H1 (cell line): ENCODE data around the gene FES. TPM values are rescaled to one million over a fixed set of nuclear protein-coding genes. Genes with fewer than 3 reads are reported as not detected.

ENCODE experiments used
- CTCF ChIA-PET: fragments of 300-600 bp; sonication (Branson Sonifier 250); formaldehyde crosslinking; loops from one replicate; lab custom pipeline; 2021; ENCODE audit not compliant: partially characterized antibody; lab: Charles Lee
- POLR2A ChIA-PET: fragments of 300-600 bp; sonication (Branson Sonifier 250); formaldehyde crosslinking; loops from one replicate; lab custom pipeline; 2021; ENCODE audit warnings: inconsistent platforms; ENCODE audit not compliant: partially characterized antibody; lab: Charles Lee
- DNase-seq, 2 experiments: peaks; one replicate each; pipeline versions ENCODE4 v3.0.0 to v3.0.0-alpha.2; 2010 to 2022; ENCODE audit warnings: low spot score in 2 of 2, low read depth in 1 of 2, mixed read lengths in 1 of 2
- FAIRE-seq: peaks from 2 replicates; lab custom pipeline; 2011; peaks lifted over from hg19 to GRCh38; lab: Jason Lieb, UNC
- H2AFZ ChIP-seq: 2 replicates; pipeline ENCODE4 v1.8.1; 2012; ENCODE audit warnings: low read length, inconsistent platforms
- H2AK5ac ChIP-seq: 2 replicates; pipeline ENCODE4 v1.6.1; 2013; ENCODE audit warnings: low read depth, low read length
- H2BK120ac ChIP-seq: replicated peaks from 2 replicates; pipeline ENCODE3; 2013; ENCODE audit warnings: low read depth, low read length, inconsistent platforms
- H2BK12ac ChIP-seq: 2 replicates; pipeline ENCODE4 v1.6.1; 2013; ENCODE audit warnings: low read depth, low read length
- H2BK15ac ChIP-seq: 2 replicates; pipeline ENCODE4 v1.6.1; 2013; ENCODE audit warnings: low read length
- H2BK20ac ChIP-seq: 2 replicates; pipeline ENCODE4 v1.6.1; 2013; ENCODE audit warnings: low read length
- H2BK5ac ChIP-seq: 2 replicates; pipeline ENCODE4 v1.6.1; 2013; ENCODE audit warnings: low read depth, low read length
- H3K14ac ChIP-seq: 2 replicates; pipeline ENCODE4 v1.6.1; 2013; ENCODE audit warnings: inconsistent platforms; ENCODE audit not compliant: insufficient read length
- H3K18ac ChIP-seq: 2 replicates; pipeline ENCODE4 v1.6.1; 2013; ENCODE audit warnings: low read length; ENCODE audit errors: extremely low read depth
- H3K23ac ChIP-seq: 2 replicates; pipeline ENCODE4 v1.6.1; 2013; ENCODE audit warnings: inconsistent platforms; ENCODE audit not compliant: insufficient read length
- H3K23me2 ChIP-seq: 2 replicates; pipeline ENCODE4 v1.6.1; 2013; ENCODE audit warnings: low read depth, low read length
- H3K27ac ChIP-seq: 2 replicates; pipeline ENCODE4 v1.6.1; 2011; ENCODE audit warnings: low read depth, low read length, inconsistent platforms
- H3K27me3 ChIP-seq, 4 experiments: replicated peaks in 1 of 4; 1 replicate in 1 of 4; 2 replicates in 3 of 4; pipeline versions ENCODE4 v1.6.1 to v1.8.1; 2011 to 2013; ENCODE audit warnings: low read length in 3 of 4, mild to moderate bottlenecking in 3 of 4, inconsistent platforms in 2 of 4, mixed read lengths in 2 of 4, moderate library complexity in 1 of 4; ENCODE audit not compliant: control insufficient read depth in 3 of 4, insufficient read depth in 3 of 4; ENCODE audit errors: extremely low read depth in 1 of 4
- H3K36me3 ChIP-seq, 4 experiments: 2 replicates each; pipeline versions ENCODE4 v1.6.1 to v1.8.1; 2011 to 2013; ENCODE audit warnings: mild to moderate bottlenecking in 4 of 4, low read length in 3 of 4, moderate library complexity in 2 of 4, control low read depth in 1 of 4, inconsistent platforms in 1 of 4; ENCODE audit not compliant: insufficient read depth in 4 of 4, control insufficient read depth in 2 of 4
- H3K4ac ChIP-seq: replicated peaks from 2 replicates; pipeline ENCODE3; 2013; ENCODE audit warnings: low read length, low read depth, mixed read lengths, inconsistent platforms; ENCODE audit not compliant: insufficient read length
- H3K4me1 ChIP-seq, 4 experiments: replicated peaks in 1 of 4; 1 replicate in 1 of 4; 2 replicates in 3 of 4; pipeline versions ENCODE4 v1.6.1 to v1.8.1; 2011 to 2013; ENCODE audit warnings: low read length in 3 of 4, inconsistent platforms in 2 of 4, mixed read lengths in 1 of 4; ENCODE audit not compliant: insufficient read depth in 4 of 4, control insufficient read depth in 3 of 4
- H3K4me2 ChIP-seq, 2 experiments: 2 replicates each; pipeline versions ENCODE4 v1.6.1 to v1.8.1; 2011 to 2013; ENCODE audit warnings: low read depth in 2 of 2, low read length in 2 of 2, control low read depth in 1 of 2, inconsistent platforms in 1 of 2, mild to moderate bottlenecking in 1 of 2; ENCODE audit not compliant: insufficient read depth in 1 of 2
- H3K4me3 ChIP-seq, 4 experiments: fragments of 200-600, 300-600 bp in 1 of 4; sonication (generic), shearing (Covaris generic), sonication (Bioruptor Twin) in 1 of 4; 2 replicates each; pipeline versions ENCODE4 v1.5.1 to v1.8.1; 2011 to 2016; ENCODE audit warnings: low read length in 4 of 4, low read depth in 3 of 4, control low read depth in 2 of 4, inconsistent platforms in 2 of 4, mild to moderate bottlenecking in 2 of 4, mixed read lengths in 1 of 4, moderate library complexity in 1 of 4; ENCODE audit not compliant: insufficient read depth in 2 of 4; ENCODE audit errors: extremely low read depth in 1 of 4
- H3K56ac ChIP-seq: replicated peaks from 2 replicates; pipeline ENCODE3; 2013; ENCODE audit warnings: low read depth, mild to moderate bottlenecking, mixed read lengths, low read length, inconsistent platforms; ENCODE audit not compliant: insufficient read length
- H3K79me1 ChIP-seq: 2 replicates; pipeline ENCODE4 v1.6.1; 2013; ENCODE audit warnings: low read depth, low read length, control low read depth
- H3K79me2 ChIP-seq, 2 experiments: 2 replicates each; pipeline versions ENCODE4 v1.6.1 to v1.8.1; 2012 to 2013; ENCODE audit warnings: low read length in 2 of 2, mild to moderate bottlenecking in 2 of 2, inconsistent platforms in 1 of 2; ENCODE audit not compliant: insufficient read depth in 2 of 2, control insufficient read depth in 1 of 2
- H3K9ac ChIP-seq, 4 experiments: replicated peaks in 1 of 4; 1 replicate in 1 of 4; 2 replicates in 3 of 4; pipeline versions ENCODE4 v1.6.1 to v1.8.1; 2011 to 2013; ENCODE audit warnings: low read depth in 3 of 4, low read length in 3 of 4, control low read depth in 2 of 4, mild to moderate bottlenecking in 2 of 4, moderate library complexity in 2 of 4, inconsistent platforms in 1 of 4; ENCODE audit errors: extremely low read depth in 1 of 4
- H3K9me3 ChIP-seq, 2 experiments: 2 replicates each; pipeline versions ENCODE4 v1.6.1 to v1.8.1; 2012 to 2013; ENCODE audit warnings: mild to moderate bottlenecking in 2 of 2, moderate library complexity in 2 of 2, control low read depth in 1 of 2, inconsistent platforms in 1 of 2, low read depth in 1 of 2, low read length in 1 of 2, mixed read lengths in 1 of 2; ENCODE audit not compliant: insufficient read depth in 2 of 2
- H4K20me1 ChIP-seq, 2 experiments: replicated peaks in 1 of 2; 2 replicates each; pipeline versions ENCODE3 to v1.8.1; 2011 to 2013; ENCODE audit warnings: inconsistent platforms in 2 of 2, low read length in 2 of 2, mild to moderate bottlenecking in 1 of 2; ENCODE audit not compliant: insufficient read depth in 2 of 2, control insufficient read depth in 1 of 2
- H4K5ac ChIP-seq: 2 replicates; pipeline ENCODE4 v1.6.1; 2013; ENCODE audit warnings: low read length, low read depth, mixed read lengths, inconsistent platforms; ENCODE audit not compliant: insufficient read length
- H4K8ac ChIP-seq: 2 replicates; pipeline ENCODE4 v1.8.0; 2013; ENCODE audit warnings: mild to moderate bottlenecking, moderate library complexity, low read length, inconsistent platforms; ENCODE audit not compliant: insufficient read depth; ENCODE audit errors: extremely low read depth
- H4K91ac ChIP-seq: replicated peaks from 2 replicates; pipeline ENCODE3; 2013; ENCODE audit warnings: low read length, mixed read lengths, inconsistent platforms; ENCODE audit not compliant: insufficient read length
- EZH2 ChIP-seq: fragments of 200-600 bp; sonication (generic); IDR thresholded peaks from 2 replicates; pipeline ENCODE4 v1.7.1; 2012; ENCODE audit warnings: low read depth, mild to moderate bottlenecking, moderate library complexity, low read length, inconsistent platforms; ENCODE audit not compliant: severe bottlenecking
- JUND ChIP-seq: IDR thresholded peaks from 2 replicates; pipeline ENCODE4 v1.6.1; 2011; ENCODE audit warnings: mild to moderate bottlenecking, improper control_type of control experiment, low read length
- KDM5A ChIP-seq: fragments of 200-600 bp; IDR thresholded peaks from 2 replicates; pipeline ENCODE4 v1.7.1; 2012; ENCODE audit warnings: mild to moderate bottlenecking, low read length, inconsistent platforms, mixed read lengths
- MAFK ChIP-seq: IDR thresholded peaks from 2 replicates; pipeline ENCODE4 v1.6.1; 2012; ENCODE audit warnings: low read depth, mild to moderate bottlenecking, improper control_type of control experiment, low read length
- RXRA ChIP-seq: IDR thresholded peaks from 2 replicates; pipeline ENCODE4 v1.6.1; 2011; ENCODE audit warnings: low read depth, mild to moderate bottlenecking, low read length, moderate library complexity; ENCODE audit not compliant: insufficient read depth
- SUZ12 ChIP-seq: fragments of 200-600 bp; sonication (generic); IDR thresholded peaks from 2 replicates; pipeline ENCODE4 v1.6.1; 2012; ENCODE audit warnings: mild to moderate bottlenecking, inconsistent platforms, low read length, moderate library complexity, mixed read lengths
- WGBS, 2 experiments: shearing (Covaris generic) in 1 of 2; methylation state at CpG; one replicate each; pipeline versions ENCODE4 v1.1.6 to v1.1.7; 2013 to 2015; ENCODE audit warnings: low lambda C conversion rate in 2 of 2, mixed read lengths in 2 of 2, inconsistent platforms in 1 of 2, low coverage in 1 of 2, missing lambda C conversion rate in 1 of 2; ENCODE audit not compliant: insufficient replicate concordance in 2 of 2, insufficient coverage in 1 of 2, insufficient read length in 1 of 2; ENCODE audit errors: extremely low coverage in 1 of 2, missing lambda C conversion rate in 1 of 2; 5-methylcytosine and 5-hydroxymethylcytosine counted together
- polyA plus RNA-seq, 7 experiments: library from polyadenylated mRNA; depleted of rRNA in 3 of 7; stranded (reverse) in 5 of 7; unstranded in 2 of 7; fragments of >200 nt in 5 of 7; fragments of 200-250 nt in 2 of 7; gene quantifications; 1 replicate in 5 of 7; 2 replicates in 1 of 7; 4 replicates in 1 of 7; pipeline versions ENCODE4 v1.2.1 to v1.2.3, GENCODE V29; 2011 to 2013; ENCODE audit warnings: missing spikeins in 2 of 7, mixed read lengths in 2 of 7
- total RNA-seq: library from RNA; stranded (reverse); fragmentation: NEBNext Ultra II Directional; extraction: Animal tissue kit (Norgen Biotek cat#: 25700); gene quantifications from 2 replicates; pipeline ENCODE4 v1.2.1, GENCODE V29; 2021

The FES gene
- total and polyA plus RNA-seq, 2 of the 8 experiments (the other 6 are each of a cell fraction or from before 2014, with no cell fraction given), result 8.5 to 8.6 TPM

DNA sequence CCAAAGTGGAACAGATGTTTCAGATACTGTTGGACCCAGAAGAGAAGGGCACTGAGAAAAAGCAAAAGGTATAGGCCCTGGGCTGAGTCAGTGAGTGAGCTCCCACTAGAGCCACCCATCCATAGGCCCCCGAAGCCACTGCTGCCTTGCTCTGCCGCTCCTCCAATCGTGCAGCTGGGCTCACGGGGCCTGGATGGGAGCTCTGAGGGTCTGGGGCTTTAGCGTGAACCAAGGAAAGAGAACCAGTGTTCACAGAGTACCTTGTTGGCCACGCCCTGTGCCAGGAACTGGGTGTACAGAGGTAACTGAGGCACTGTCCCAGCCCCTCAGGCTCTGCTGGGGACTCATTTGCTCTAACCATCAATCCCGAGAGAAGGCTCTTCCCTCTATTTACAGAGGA is 55.5 kb downstream of the FES start:
- H3K79me2 ChIP-seq, result no peaks in the 10 kb centered on the region
- H4K20me1 ChIP-seq, result peaks cover 4 to 6% of the 10 kb centered on the region in 2 experiments
- no peak overlapping the region for H2BK20ac ChIP-seq
- TF ChIP-seq JUND (no peak), RXRA (no peak), EZH2 (no peak), SUZ12 (no peak), MAFK (no peak), KDM5A (no peak)
- WGBS, 2 experiments, result 85% methylated on average over 6 of the region's 7 CpGs; no CpG with 5 or more reads in 1 of the 2 experiments
- FAIRE-seq (no peak), DNase-seq (no peak)
- H3K27me3 ChIP-seq, result no peaks in the 10 kb centered on the region
- ChIA-PET CTCF (interaction anchor here (0.8 to 20.7 kb wide), 6 partner anchors 9 to 37 kb away, joined by 3 to 306 read pairs (median 3); partner anchors contain the start of genes MAN2A2 and RCCD1), POLR2A (interaction anchor here (1.3 kb wide), 1 partner anchor 10 kb away, joined by 3 read pairs; no protein-coding TSS in a partner anchor)
- H3K23me2 ChIP-seq, result peaks cover 7% of the 10 kb centered on the region; the same call in 1 of the 2 replicates
- no peak overlapping the region for H3K4me2 ChIP-seq
- H2BK15ac ChIP-seq, result no peak overlapping the region
- no peak overlapping the region for H2BK120ac ChIP-seq
- no peak overlapping the region for H3K14ac ChIP-seq
- H3K4me3 ChIP-seq, result no peak overlapping the region
- no peak overlapping the region for H3K18ac ChIP-seq
- H3K27ac ChIP-seq, result no peak overlapping the region
- H2BK5ac ChIP-seq, result no peak overlapping the region
- H4K8ac ChIP-seq, result no peak overlapping the region
- H3K9ac ChIP-seq, result no peak overlapping the region
- H3K9me3 ChIP-seq, result no peaks in the 10 kb centered on the region
- H3K79me1 ChIP-seq, result no peaks in the 10 kb centered on the region
- no peak overlapping the region for H2BK12ac ChIP-seq
- no peak overlapping the region for H3K23ac ChIP-seq
- H3K56ac ChIP-seq, result no peak overlapping the region
- peaks cover 11 to 57% (median 32%) of the 10 kb centered on the region in 4 experiments; a peak in 7 of 8 replicates for H3K36me3 ChIP-seq
- peaks cover 0 to 7% (median 6%) of the 10 kb centered on the region in 4 experiments; a peak in 6 of 7 replicates for H3K4me1 ChIP-seq
- no peak overlapping the region for H4K5ac ChIP-seq
- no peak overlapping the region for H2AFZ ChIP-seq
- no peak overlapping the region for H4K91ac ChIP-seq
- H2AK5ac ChIP-seq, result no peak overlapping the region
- no peak overlapping the region for H3K4ac ChIP-seq
